ENCODE measurements around the gene ARHGAP6. TPM values are rescaled to one million over a fixed set of nuclear protein-coding genes. Genes with fewer than 3 reads are reported as not detected.
"Not testable (repeated sequence)": the region's sequence is repeated elsewhere in the genome, so short reads cannot be mapped to it uniquely, and the experiment has no call there.

The ARHGAP6 gene
- total RNA-seq, 1 experiment from 2014 or later, result 0.21 TPM

- in situ Hi-C loops (cut with HindIII; ENCODE audit: low pct_unique_long_range_greater_than_20kb, low sequenced_read_pairs), result no loop called here
- no peak for DNase-seq (ENCODE audit: low read depth, low spot score)
Observed at GRCh38 chrX:11600578-11600977, 65.1 kb downstream of the ARHGAP6 start.

GRCh38 chrX:11597479-11597878, 68.2 kb downstream of the ARHGAP6 start:
- in situ Hi-C loops (cut with HindIII; ENCODE audit: low pct_unique_long_range_greater_than_20kb, low sequenced_read_pairs), result no loop called here
- no peak for DNase-seq (ENCODE audit: low read depth, low spot score)

- in situ Hi-C loops (cut with HindIII; ENCODE audit: low pct_unique_long_range_greater_than_20kb, low sequenced_read_pairs), result no loop called here
- DNase-seq (ENCODE audit: low read depth, low spot score), result no peak
Observed at GRCh38 chrX:11591723-11592346, 73.9 kb downstream of the ARHGAP6 start.

GRCh38 chrX:11589641-11590040, 76.1 kb downstream of the ARHGAP6 start:
- in situ Hi-C loops (cut with HindIII; ENCODE audit: low pct_unique_long_range_greater_than_20kb, low sequenced_read_pairs), result no loop called here
- DNase-seq (ENCODE audit: low read depth, low spot score), result no peak

- no peak for DNase-seq (ENCODE audit: low read depth, low spot score)
Observed at GRCh38 chrX:11588097-11588496, 77.6 kb downstream of the ARHGAP6 start.

GRCh38 chrX:11585174-11585573, 80.5 kb downstream of the ARHGAP6 start:
- in situ Hi-C loops (cut with HindIII; ENCODE audit: low pct_unique_long_range_greater_than_20kb, low sequenced_read_pairs), result no loop called here
- no peak for DNase-seq (ENCODE audit: low read depth, low spot score)

More at GRCh38 chrX:11588097-11588496, 77.6 kb downstream of the ARHGAP6 start:
- in situ Hi-C loops (cut with HindIII; ENCODE audit: low pct_unique_long_range_greater_than_20kb, low sequenced_read_pairs), result no loop called here

GRCh38 chrX:11580789-11581188, 84.9 kb downstream of the ARHGAP6 start:
- no peak for DNase-seq (ENCODE audit: low read depth, low spot score)
- in situ Hi-C loops (cut with HindIII; ENCODE audit: low pct_unique_long_range_greater_than_20kb, low sequenced_read_pairs), result no loop called here

GRCh38 chrX:11579636-11580600, 85.8 kb downstream of the ARHGAP6 start:
- no peak for DNase-seq (ENCODE audit: low read depth, low spot score)
- in situ Hi-C loops (cut with HindIII; ENCODE audit: low pct_unique_long_range_greater_than_20kb, low sequenced_read_pairs), result no loop called here

GRCh38 chrX:11578301-11578700, 87.4 kb downstream of the ARHGAP6 start:
- DNase-seq (ENCODE audit: low read depth, low spot score); in situ Hi-C loops (cut with HindIII; ENCODE audit: low pct_unique_long_range_greater_than_20kb, low sequenced_read_pairs): not testable (repeated sequence)

- DNase-seq (ENCODE audit: low read depth, low spot score), result no peak
- in situ Hi-C loops (cut with HindIII; ENCODE audit: low pct_unique_long_range_greater_than_20kb, low sequenced_read_pairs), result no loop called here
Observed at GRCh38 chrX:11577603-11578002, 88.1 kb downstream of the ARHGAP6 start.

GRCh38 chrX:11575332-11575731, 90.4 kb downstream of the ARHGAP6 start:
- in situ Hi-C loops (cut with HindIII; ENCODE audit: low pct_unique_long_range_greater_than_20kb, low sequenced_read_pairs), result no loop called here

GRCh38 chrX:11567528-11568220, 98.0 kb downstream of the ARHGAP6 start:
- in situ Hi-C loops (cut with HindIII; ENCODE audit: low pct_unique_long_range_greater_than_20kb, low sequenced_read_pairs), result no loop called here
- DNase-seq (ENCODE audit: low read depth, low spot score), result no peak

More at GRCh38 chrX:11575332-11575731, 90.4 kb downstream of the ARHGAP6 start:
- no peak for DNase-seq (ENCODE audit: low read depth, low spot score)

- in situ Hi-C loops (cut with HindIII; ENCODE audit: low pct_unique_long_range_greater_than_20kb, low sequenced_read_pairs), result no loop called here
- no peak for DNase-seq (ENCODE audit: low read depth, low spot score)
Observed at GRCh38 chrX:11566789-11567188, 98.9 kb downstream of the ARHGAP6 start.

- in situ Hi-C loops (cut with HindIII; ENCODE audit: low pct_unique_long_range_greater_than_20kb, low sequenced_read_pairs), result no loop called here
- DNase-seq (ENCODE audit: low read depth, low spot score), result no peak
Observed at GRCh38 chrX:11566173-11566572, 99.5 kb downstream of the ARHGAP6 start.

GRCh38 chrX:11564546-11564945, 101.2 kb downstream of the ARHGAP6 start:
- DNase-seq (ENCODE audit: low read depth, low spot score), result no peak
- in situ Hi-C loops (cut with HindIII; ENCODE audit: low pct_unique_long_range_greater_than_20kb, low sequenced_read_pairs), result no loop called here

GRCh38 chrX:11562570-11562969, 103.2 kb downstream of the ARHGAP6 start:
- no peak for DNase-seq (ENCODE audit: low read depth, low spot score)
- in situ Hi-C loops (cut with HindIII; ENCODE audit: low pct_unique_long_range_greater_than_20kb, low sequenced_read_pairs), result no loop called here

GRCh38 chrX:11558972-11559371, 106.7 kb downstream of the ARHGAP6 start:
- in situ Hi-C loops (cut with HindIII; ENCODE audit: low pct_unique_long_range_greater_than_20kb, low sequenced_read_pairs), result no loop called here
- peak; percentile 59 for DNase-seq (ENCODE audit: low read depth, low spot score)

GRCh38 chrX:11557120-11557519, 108.6 kb downstream of the ARHGAP6 start:
- no peak for DNase-seq (ENCODE audit: low read depth, low spot score)
- in situ Hi-C loops (cut with HindIII; ENCODE audit: low pct_unique_long_range_greater_than_20kb, low sequenced_read_pairs), result no loop called here
